ENCODE results near the gene TLE3. TPM values are rescaled to one million over a fixed set of nuclear protein-coding genes. Genes with fewer than 3 reads are reported as not detected.

The TLE3 gene
- total RNA-seq, 2 donors from 2014 or later: 65.4 to 85.1 TPM

DNA sequence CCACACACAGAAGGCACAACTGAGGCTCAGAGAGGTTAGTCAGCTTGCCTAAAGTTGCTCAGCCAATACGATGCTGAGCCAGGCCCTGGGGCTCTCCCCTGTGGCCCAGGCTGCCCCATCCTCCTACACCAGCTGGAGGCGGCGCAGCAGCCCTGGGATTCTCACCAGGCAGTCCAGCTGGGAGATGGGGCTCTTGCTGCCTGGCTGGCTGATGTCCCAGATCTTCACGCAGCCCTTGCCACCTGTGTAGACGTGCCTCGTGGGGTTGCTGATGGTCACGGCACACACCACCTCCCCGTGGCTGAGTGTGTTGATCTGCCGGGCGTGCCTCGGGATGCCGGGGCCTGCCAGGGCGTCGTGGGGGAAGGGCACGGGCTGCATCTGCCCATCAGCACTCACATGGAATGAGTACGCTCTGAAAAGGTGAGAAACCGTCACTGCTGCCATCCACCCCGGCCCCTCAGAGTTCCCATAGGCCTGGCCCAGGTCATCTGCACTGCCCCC, 42.8 kb downstream of the TLE3 start:
- Histone ChIP-seq H3K4me3 (no peak overlapping the region), H3K36me3 (peaks cover 59% of the 10 kb centered on the region), H3K9me3 (no peaks in the 10 kb centered on the region), H3K4me1 (no peaks in the 10 kb centered on the region), H3K27me3 (no peaks in the 10 kb centered on the region), H3K27ac (no peak overlapping the region), H3K9ac (ENCODE audit: low read depth in 2 of 2, low read length in 2 of 2) (no peak overlapping the region)
- intact Hi-C loops (cut with DNase I): no loop called here
- TF ChIP-seq, protein P1, sequence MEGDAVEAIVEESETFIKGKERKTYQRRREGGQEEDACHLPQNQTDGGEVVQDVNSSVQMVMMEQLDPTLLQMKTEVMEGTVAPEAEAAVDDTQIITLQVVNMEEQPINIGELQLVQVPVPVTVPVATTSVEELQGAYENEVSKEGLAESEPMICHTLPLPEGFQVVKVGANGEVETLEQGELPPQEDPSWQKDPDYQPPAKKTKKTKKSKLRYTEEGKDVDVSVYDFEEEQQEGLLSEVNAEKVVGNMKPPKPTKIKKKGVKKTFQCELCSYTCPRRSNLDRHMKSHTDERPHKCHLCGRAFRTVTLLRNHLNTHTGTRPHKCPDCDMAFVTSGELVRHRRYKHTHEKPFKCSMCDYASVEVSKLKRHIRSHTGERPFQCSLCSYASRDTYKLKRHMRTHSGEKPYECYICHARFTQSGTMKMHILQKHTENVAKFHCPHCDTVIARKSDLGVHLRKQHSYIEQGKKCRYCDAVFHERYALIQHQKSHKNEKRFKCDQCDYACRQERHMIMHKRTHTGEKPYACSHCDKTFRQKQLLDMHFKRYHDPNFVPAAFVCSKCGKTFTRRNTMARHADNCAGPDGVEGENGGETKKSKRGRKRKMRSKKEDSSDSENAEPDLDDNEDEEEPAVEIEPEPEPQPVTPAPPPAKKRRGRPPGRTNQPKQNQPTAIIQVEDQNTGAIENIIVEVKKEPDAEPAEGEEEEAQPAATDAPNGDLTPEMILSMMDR (IDR thresholded peaks at IDR 0.05): no peak
- no peak for DNase-seq

DNA sequence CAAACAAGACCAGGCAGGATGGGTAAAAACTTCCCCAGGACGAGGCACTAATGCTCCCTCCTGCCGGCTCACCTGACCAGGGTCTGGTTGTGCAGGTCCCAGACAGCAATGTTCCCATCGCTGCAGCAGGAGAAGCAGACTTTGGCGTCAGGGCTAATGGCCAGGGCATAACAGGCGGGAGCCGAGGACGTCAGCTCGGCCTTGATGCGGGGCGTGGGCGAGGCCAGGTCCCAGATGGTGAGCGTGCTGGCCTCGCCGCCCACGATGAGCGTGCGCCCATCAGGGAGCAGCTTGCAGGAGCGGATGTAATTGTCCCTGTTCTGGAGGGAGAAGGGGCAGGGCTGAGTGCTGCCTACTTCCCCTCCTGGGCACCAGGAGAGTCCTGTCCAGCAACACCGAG, 43.4 kb downstream of the TLE3 start:
- no peak overlapping the region for H3K27ac ChIP-seq
- no peaks in the 10 kb centered on the region for H3K9me3 ChIP-seq
- H3K4me1 ChIP-seq: no peaks in the 10 kb centered on the region
- TF ChIP-seq, protein P1 (IDR thresholded peaks at IDR 0.05): no peak
- H3K9ac ChIP-seq (ENCODE audit: low read depth in 2 of 2, low read length in 2 of 2): no peak overlapping the region
- no peak for DNase-seq
- intact Hi-C loops (cut with DNase I): no loop called here
- H3K36me3 ChIP-seq: peaks cover 59% of the 10 kb centered on the region
- no peak overlapping the region for H3K4me3 ChIP-seq
- no peaks in the 10 kb centered on the region for H3K27me3 ChIP-seq

DNA sequence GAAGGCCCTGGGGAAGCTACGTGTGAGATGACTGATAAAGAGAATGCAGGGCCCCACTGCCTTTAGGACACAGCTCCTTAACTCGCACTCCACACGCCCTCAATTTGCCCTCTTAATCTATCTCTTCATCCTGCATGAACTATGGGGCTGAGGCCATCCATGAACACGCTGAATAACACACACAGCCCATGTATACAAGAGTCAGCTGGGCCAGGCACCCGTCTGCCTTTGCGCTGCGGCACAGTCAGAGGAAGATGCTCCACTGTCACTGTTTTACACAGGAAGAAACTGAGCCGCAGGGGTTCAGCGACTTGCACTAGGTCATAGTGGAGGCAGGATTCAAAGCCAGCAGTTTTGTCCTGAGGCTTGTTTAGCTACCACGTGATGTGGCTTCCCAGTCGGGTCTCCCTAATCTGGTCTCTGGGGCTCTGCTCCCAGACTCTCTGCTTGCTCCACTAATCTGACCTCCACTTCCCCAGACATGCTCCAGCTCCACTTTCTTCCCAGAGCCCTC, 43.9 kb downstream of the TLE3 start:
- TF ChIP-seq, protein P1 (IDR thresholded peaks at IDR 0.05): no peak
- Histone ChIP-seq H3K4me3 (no peak overlapping the region), H3K27ac (no peak overlapping the region), H3K9ac (ENCODE audit: low read depth in 2 of 2, low read length in 2 of 2) (no peak overlapping the region), H3K9me3 (no peaks in the 10 kb centered on the region), H3K36me3 (peaks cover 59% of the 10 kb centered on the region), H3K27me3 (no peaks in the 10 kb centered on the region), H3K4me1 (no peaks in the 10 kb centered on the region)
- intact Hi-C loops (cut with DNase I): no loop called here
- DNase-seq: no peak

DNA sequence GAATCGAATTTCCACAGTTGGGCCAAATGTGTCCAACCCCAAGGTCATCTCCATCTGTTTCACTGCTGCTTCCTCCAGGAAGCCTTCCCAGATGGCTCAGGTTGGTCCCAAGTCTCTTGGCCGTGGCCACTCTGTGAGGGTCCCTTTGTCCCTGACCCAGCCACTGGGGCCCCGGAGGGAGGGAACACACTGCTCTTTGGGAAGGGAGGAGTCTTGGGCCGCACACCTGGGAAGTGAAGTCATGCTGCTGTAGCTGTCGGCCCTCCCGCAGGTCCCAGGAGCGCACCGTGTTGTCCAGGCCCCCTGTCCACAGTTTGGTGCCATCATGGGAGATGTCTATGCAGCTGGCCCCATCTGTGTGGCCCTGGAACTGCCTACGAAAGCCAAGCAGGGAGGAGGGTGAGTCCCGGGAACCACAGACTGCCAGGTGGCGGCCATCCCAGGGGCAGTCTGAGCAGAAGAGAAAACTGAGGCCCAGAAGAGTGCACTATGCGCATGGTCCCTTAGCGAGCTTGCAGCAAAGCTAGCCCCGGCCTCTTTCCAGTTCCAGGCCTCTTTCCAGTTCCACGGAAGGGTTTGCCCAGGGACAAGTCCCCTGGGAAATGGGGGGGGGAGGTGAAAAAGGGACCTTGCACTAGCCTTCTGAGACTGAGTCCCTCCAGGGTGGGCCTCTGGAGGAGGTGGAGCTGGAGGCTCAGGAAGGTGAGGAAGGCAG, 44.6 kb downstream of the TLE3 start:
- no peaks in the 10 kb centered on the region for H3K9me3 ChIP-seq
- H3K27me3 ChIP-seq: no peaks in the 10 kb centered on the region
- intact Hi-C loops (cut with DNase I): no loop called here
- H3K4me1 ChIP-seq: no peaks in the 10 kb centered on the region
- TF ChIP-seq, protein P1 (IDR thresholded peaks at IDR 0.05): no peak
- H3K9ac ChIP-seq (ENCODE audit: low read depth in 2 of 2, low read length in 2 of 2): no peak overlapping the region
- DNase-seq: no peak
- no peak overlapping the region for H3K4me3 ChIP-seq
- no peak overlapping the region for H3K27ac ChIP-seq
- peaks cover 53% of the 10 kb centered on the region for H3K36me3 ChIP-seq

DNA sequence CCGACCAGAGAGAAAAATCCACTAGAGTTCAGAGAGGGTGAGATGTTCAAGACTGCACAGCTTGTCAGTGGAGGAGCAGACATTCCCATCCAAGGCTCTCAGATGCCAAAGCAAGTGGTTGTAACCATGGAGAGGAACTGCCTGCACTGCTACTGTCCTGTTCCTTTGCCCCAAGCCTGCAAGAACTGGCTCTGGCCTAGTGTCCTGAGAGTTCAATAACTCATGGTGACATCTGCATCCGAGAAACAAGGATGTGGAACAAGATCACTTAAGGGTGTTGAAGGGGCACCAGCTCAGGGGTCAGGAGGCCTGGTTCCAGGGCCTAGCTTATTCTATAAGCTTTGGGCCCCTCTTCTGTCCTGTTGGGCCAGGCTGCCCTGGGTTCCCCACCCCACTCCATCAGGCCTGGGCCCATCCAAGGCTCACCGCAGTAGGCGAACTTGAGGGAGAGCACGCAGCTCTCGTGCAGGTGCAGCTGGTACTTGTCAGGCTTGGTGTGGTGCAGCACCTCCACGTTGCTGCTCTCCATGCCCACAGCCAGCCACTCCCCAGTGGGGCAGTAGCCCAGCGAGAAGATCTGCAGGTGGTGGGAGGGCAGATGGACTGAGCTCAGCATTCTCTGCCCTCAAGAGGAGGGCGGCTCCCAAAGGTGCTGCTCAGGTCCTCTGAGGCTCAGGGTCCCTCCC, 45.6 kb downstream of the TLE3 start:
- DNase-seq: no peak
- Histone ChIP-seq H3K27me3 (no peaks in the 10 kb centered on the region), H3K27ac (no peak overlapping the region), H3K36me3 (peaks cover 42% of the 10 kb centered on the region), H3K4me3 (no peak overlapping the region), H3K9ac (ENCODE audit: low read depth in 2 of 2, low read length in 2 of 2) (no peak overlapping the region), H3K4me1 (no peaks in the 10 kb centered on the region), H3K9me3 (no peaks in the 10 kb centered on the region)
- intact Hi-C loops (cut with DNase I): no loop called here
- TF ChIP-seq, protein P1 (IDR thresholded peaks at IDR 0.05): no peak
